SK-N-SH treated with all-trans-retinoic acid at 6 μM for 48 hours (cell line): ENCODE results near the gene OBSL1.

Experiments
- ARNTL ChIP-seq: fragments of 450-650 bp; formaldehyde crosslinking; IDR thresholded peaks from 2 replicates; pipeline ENCODE4 v1.5.0; 2020; ENCODE audit warnings: low read depth, mild to moderate bottlenecking, moderate library complexity, borderline replicate concordance
- BACH2 ChIP-seq: fragments of 250-450 bp; sonication (Bioruptor Pico); IDR thresholded peaks from 2 replicates; pipeline ENCODE4 v1.9.0; 2021; ENCODE audit warnings: mild to moderate bottlenecking, borderline replicate concordance
- ESRRG ChIP-seq: fragments of 250-450 bp; sonication (Bioruptor Pico); IDR thresholded peaks from 2 replicates; pipeline ENCODE4 v1.6.1; 2021; ENCODE audit warnings: mild to moderate bottlenecking
- GLIS3 ChIP-seq: fragments of 250-450 bp; sonication (Bioruptor Pico); IDR thresholded peaks from 2 replicates; pipeline ENCODE4 v1.5.0; 2020; ENCODE audit warnings: mild to moderate bottlenecking, moderate library complexity
- OSR1 ChIP-seq: fragments of 250-450 bp; sonication (Bioruptor Pico); IDR thresholded peaks from 2 replicates; pipeline ENCODE4 v1.8.0; 2022; ENCODE audit warnings: moderate library complexity, mild to moderate bottlenecking, inconsistent platforms
- PPARA ChIP-seq: fragments of 250-450 bp; sonication (Bioruptor Pico); IDR thresholded peaks from 2 replicates; pipeline ENCODE4 v1.5.0; 2020; ENCODE audit warnings: mild to moderate bottlenecking, borderline replicate concordance
- RARB ChIP-seq: fragments of 250-450 bp; sonication (Bioruptor Pico); IDR thresholded peaks from 2 replicates; pipeline ENCODE4 v1.8.0; 2021; ENCODE audit warnings: mild to moderate bottlenecking, moderate library complexity
- TCF4 ChIP-seq: fragments of 250-450 bp; sonication (Bioruptor Pico); IDR thresholded peaks from 2 replicates; pipeline ENCODE4 v1.8.0; 2021; ENCODE audit warnings: mild to moderate bottlenecking, moderate library complexity, borderline replicate concordance
- ZNF8 ChIP-seq: fragments of 450-650 bp; formaldehyde crosslinking; IDR thresholded peaks from 2 replicates; pipeline ENCODE4 v1.5.0; 2020; ENCODE audit warnings: mild to moderate bottlenecking, moderate library complexity
- TF ChIP-seq, protein P1 (sequence below): fragments of 250-450 bp; sonication (Bioruptor Pico); IDR thresholded peaks from 2 replicates; pipeline ENCODE4 v1.8.0; 2020; ENCODE audit warnings: mild to moderate bottlenecking, moderate library complexity, borderline replicate concordance
- TF ChIP-seq, protein P2 (sequence below): fragments of 250-450 bp; sonication (Bioruptor Pico); IDR thresholded peaks from 2 replicates; pipeline ENCODE4 v1.5.1; 2020; ENCODE audit warnings: low read depth, mild to moderate bottlenecking, moderate library complexity
- TF ChIP-seq, protein P3 (sequence below): fragments of 250-450 bp; sonication (Bioruptor Pico); IDR thresholded peaks from 2 replicates; pipeline ENCODE4 v1.5.0; 2020; ENCODE audit warnings: mild to moderate bottlenecking, moderate library complexity

DNA sequence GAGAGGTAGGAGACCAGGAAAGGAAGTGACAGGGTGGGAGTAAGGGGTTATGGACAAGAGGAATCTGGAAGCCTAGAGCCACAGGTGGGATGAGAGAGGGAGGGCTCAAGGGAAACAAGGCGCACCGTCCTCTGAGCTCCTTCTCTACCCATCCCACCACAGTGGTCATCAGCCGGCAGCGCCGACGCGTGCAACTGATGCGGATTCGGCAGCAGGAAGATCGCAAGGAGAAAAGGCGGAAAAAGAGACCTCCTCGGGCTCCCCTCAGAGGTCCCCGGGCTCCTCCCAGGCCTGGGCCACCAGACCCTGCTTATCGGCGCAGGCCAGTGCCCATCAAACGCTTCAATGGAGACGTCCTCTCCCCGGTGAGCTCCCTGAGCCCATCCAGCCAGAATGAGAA lies 22.3 kb downstream of the OBSL1 start:
- no peak for TF ChIP-seq ZNF8
- TF ChIP-seq BACH2: no peak
- TF ChIP-seq, protein P1, sequence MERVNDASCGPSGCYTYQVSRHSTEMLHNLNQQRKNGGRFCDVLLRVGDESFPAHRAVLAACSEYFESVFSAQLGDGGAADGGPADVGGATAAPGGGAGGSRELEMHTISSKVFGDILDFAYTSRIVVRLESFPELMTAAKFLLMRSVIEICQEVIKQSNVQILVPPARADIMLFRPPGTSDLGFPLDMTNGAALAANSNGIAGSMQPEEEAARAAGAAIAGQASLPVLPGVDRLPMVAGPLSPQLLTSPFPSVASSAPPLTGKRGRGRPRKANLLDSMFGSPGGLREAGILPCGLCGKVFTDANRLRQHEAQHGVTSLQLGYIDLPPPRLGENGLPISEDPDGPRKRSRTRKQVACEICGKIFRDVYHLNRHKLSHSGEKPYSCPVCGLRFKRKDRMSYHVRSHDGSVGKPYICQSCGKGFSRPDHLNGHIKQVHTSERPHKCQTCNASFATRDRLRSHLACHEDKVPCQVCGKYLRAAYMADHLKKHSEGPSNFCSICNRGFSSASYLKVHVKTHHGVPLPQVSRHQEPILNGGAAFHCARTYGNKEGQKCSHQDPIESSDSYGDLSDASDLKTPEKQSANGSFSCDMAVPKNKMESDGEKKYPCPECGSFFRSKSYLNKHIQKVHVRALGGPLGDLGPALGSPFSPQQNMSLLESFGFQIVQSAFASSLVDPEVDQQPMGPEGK (CRISPR knock-in tag): no peak
- TF ChIP-seq ARNTL (CRISPR knock-in tag): no peak
- TF ChIP-seq, protein P2, sequence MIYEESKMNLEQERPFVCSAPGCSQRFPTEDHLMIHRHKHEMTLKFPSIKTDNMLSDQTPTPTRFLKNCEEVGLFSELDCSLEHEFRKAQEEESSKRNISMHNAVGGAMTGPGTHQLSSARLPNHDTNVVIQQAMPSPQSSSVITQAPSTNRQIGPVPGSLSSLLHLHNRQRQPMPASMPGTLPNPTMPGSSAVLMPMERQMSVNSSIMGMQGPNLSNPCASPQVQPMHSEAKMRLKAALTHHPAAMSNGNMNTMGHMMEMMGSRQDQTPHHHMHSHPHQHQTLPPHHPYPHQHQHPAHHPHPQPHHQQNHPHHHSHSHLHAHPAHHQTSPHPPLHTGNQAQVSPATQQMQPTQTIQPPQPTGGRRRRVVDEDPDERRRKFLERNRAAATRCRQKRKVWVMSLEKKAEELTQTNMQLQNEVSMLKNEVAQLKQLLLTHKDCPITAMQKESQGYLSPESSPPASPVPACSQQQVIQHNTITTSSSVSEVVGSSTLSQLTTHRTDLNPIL (CRISPR knock-in tag): no peak
- TF ChIP-seq OSR1 (CRISPR knock-in tag): no peak
- no peak for TF ChIP-seq RARB (CRISPR knock-in tag)
- TF ChIP-seq ESRRG (CRISPR knock-in tag): no peak
- TF ChIP-seq TCF4 (CRISPR knock-in tag): no peak
- TF ChIP-seq GLIS3 (CRISPR knock-in tag): no peak
- no peak for TF ChIP-seq PPARA (CRISPR knock-in tag)
- TF ChIP-seq, protein P3, sequence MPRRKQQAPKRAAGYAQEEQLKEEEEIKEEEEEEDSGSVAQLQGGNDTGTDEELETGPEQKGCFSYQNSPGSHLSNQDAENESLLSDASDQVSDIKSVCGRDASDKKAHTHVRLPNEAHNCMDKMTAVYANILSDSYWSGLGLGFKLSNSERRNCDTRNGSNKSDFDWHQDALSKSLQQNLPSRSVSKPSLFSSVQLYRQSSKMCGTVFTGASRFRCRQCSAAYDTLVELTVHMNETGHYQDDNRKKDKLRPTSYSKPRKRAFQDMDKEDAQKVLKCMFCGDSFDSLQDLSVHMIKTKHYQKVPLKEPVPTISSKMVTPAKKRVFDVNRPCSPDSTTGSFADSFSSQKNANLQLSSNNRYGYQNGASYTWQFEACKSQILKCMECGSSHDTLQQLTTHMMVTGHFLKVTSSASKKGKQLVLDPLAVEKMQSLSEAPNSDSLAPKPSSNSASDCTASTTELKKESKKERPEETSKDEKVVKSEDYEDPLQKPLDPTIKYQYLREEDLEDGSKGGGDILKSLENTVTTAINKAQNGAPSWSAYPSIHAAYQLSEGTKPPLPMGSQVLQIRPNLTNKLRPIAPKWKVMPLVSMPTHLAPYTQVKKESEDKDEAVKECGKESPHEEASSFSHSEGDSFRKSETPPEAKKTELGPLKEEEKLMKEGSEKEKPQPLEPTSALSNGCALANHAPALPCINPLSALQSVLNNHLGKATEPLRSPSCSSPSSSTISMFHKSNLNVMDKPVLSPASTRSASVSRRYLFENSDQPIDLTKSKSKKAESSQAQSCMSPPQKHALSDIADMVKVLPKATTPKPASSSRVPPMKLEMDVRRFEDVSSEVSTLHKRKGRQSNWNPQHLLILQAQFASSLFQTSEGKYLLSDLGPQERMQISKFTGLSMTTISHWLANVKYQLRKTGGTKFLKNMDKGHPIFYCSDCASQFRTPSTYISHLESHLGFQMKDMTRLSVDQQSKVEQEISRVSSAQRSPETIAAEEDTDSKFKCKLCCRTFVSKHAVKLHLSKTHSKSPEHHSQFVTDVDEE (CRISPR knock-in tag): no peak
